ENCODE data around the gene GJD4. TPM values are rescaled to one million over a fixed set of nuclear protein-coding genes. Genes with fewer than 3 reads are reported as not detected.

GJD4 gene
- total RNA-seq, 6 experiments from 2014 or later: not detected

DNA sequence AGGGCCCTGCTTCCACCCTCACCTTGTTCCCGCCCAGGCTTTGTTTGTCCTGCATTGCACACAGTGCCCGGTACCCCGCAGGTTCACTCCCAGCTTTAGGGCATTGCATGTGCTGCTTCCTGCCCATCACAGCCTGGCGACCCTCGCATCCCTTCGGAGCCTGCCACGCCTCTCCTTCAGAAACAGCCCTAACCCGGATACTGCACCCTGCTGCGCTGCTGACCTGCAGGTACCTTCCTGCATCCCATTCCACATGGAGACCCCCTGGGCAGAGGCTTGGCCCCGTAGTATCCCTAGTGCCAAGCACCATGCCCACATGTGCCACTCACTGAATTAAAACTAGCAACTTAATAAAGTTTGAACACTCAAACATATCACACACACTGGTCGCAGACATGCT is 19.8 kb upstream of the GJD4 start:
- no peak for TF ChIP-seq CTCF (IDR thresholded peaks at IDR 0.05)
- no peak overlapping the region for H3K27ac Mint-ChIP-seq
- H3K36me3 Mint-ChIP-seq (ENCODE audit: low read depth): no peaks in the 10 kb centered on the region
- no peak overlapping the region for H3K4me3 Mint-ChIP-seq
- peaks cover 35% of the 10 kb centered on the region for H3K27me3 Mint-ChIP-seq (ENCODE audit: insufficient read depth)
- H3K4me1 Mint-ChIP-seq (ENCODE audit: low read depth): no peaks in the 10 kb centered on the region
- no peaks in the 10 kb centered on the region for H3K9me3 Mint-ChIP-seq
- DNase-seq: no peak

- DNase-seq: no peak
- Mint-ChIP-seq H3K36me3 (ENCODE audit: low read depth) (no peaks in the 10 kb centered on the region; the same call in 1 of the 2 replicates), H3K27me3 (ENCODE audit: insufficient read depth) (peaks cover 36% of the 10 kb centered on the region), H3K4me1 (ENCODE audit: low read depth) (no peaks in the 10 kb centered on the region), H3K4me3 (no peak overlapping the region), H3K27ac (no peak overlapping the region), H3K9me3 (no peaks in the 10 kb centered on the region)
- TF ChIP-seq CTCF (IDR thresholded peaks at IDR 0.05): no peak
Measured at GRCh38 chr10:35585903-35586535, 19.1 kb upstream of the GJD4 start.

DNA sequence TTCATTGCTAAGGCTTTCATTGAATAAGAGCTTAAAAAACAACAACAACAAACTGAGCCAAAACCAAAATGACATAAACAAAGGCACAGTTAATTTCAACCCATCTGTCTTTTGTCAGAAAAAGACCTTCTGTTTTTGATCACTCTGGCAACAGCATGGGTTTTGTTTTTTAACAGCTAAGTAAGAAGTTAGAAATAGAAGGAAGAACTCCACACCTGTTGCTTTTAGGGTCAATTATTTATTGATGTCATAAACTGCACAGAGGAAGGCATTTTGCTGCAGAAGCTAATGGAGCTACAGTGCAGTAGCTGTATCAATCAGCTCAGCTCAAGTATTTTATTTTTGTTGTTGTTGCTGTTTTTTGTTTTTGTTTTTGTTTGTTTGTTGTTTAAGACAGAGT is 16.3 kb upstream of the GJD4 start:
- Mint-ChIP-seq H3K27me3 (ENCODE audit: insufficient read depth) (peaks cover 38% of the 10 kb centered on the region), H3K4me3 (no peak overlapping the region), H3K36me3 (ENCODE audit: low read depth) (no peaks in the 10 kb centered on the region; the same call in 1 of the 2 replicates), H3K27ac (no peak overlapping the region), H3K9me3 (no peaks in the 10 kb centered on the region), H3K4me1 (ENCODE audit: low read depth) (no peaks in the 10 kb centered on the region)
- DNase-seq: no peak
- TF ChIP-seq CTCF (IDR thresholded peaks at IDR 0.05): no peak

- H3K9me3 Mint-ChIP-seq: no peaks in the 10 kb centered on the region
- no peak for TF ChIP-seq CTCF (IDR thresholded peaks at IDR 0.05)
- no peaks in the 10 kb centered on the region for H3K4me1 Mint-ChIP-seq (ENCODE audit: low read depth)
- H3K27me3 Mint-ChIP-seq (ENCODE audit: insufficient read depth): peaks cover 44% of the 10 kb centered on the region
- no peak overlapping the region for H3K4me3 Mint-ChIP-seq
- no peak overlapping the region for H3K27ac Mint-ChIP-seq
- H3K36me3 Mint-ChIP-seq (ENCODE audit: low read depth): no peaks in the 10 kb centered on the region; the same call in 1 of the 2 replicates
- DNase-seq: no peak
Measured at GRCh38 chr10:35592441-35592840, 12.7 kb upstream of the GJD4 start.

DNA sequence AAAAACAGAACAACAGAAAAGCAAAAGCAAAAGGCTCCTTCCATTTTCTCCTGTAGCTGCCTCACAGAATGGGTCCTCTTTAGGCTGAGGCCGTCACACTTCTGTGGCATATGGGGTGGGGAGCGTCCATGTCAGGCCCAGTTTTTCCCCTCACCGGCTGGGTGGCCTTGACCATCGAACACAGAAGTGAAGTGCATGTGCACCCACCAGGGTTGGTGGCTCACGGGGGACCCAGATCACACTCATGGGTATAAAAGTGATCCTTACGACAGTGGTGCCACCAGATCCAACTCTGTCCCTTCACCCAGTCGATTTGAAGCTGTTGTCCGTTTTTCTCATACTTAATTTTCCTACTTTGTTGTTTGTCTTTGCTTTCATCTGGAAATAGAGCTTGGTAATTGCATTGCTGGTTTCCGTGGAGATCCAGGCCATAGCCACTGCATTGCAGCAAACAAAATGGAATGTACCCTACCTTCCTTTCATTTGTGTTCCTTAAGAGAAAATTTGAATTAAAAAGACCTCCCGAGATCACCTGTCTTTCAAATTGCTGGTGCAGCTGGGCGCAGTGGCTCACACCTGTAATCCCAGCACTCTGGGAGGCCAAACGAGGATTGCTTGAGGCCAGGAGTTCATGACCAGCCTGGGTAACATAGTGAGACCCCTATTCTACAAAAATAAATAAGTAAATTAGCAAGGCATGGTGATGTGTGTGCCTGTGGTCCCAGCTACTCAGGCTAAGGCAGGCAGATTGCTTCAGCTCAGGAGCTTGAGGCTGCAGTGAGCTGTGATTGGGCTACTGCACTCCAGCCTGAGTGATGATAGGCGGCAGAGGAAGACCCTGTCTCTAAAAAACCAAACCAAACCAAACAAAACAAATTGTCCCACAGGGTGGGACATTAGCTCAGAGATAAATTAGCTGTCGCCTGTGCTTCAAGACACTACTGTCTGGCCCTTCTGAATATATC is 10.7 kb upstream of the GJD4 start:
- TF ChIP-seq CTCF (IDR thresholded peaks at IDR 0.05): no peak
- Mint-ChIP-seq H3K4me1 (ENCODE audit: low read depth) (no peaks in the 10 kb centered on the region), H3K4me3 (no peak overlapping the region), H3K27ac (no peak overlapping the region), H3K36me3 (ENCODE audit: low read depth) (no peaks in the 10 kb centered on the region; the same call in 1 of the 2 replicates), H3K9me3 (no peaks in the 10 kb centered on the region), H3K27me3 (ENCODE audit: insufficient read depth) (peaks cover 41% of the 10 kb centered on the region)
- DNase-seq: no peak
